WTC11 (cell line): ENCODE data around the gene SLC5A2. TPM values are rescaled to one million over a fixed set of nuclear protein-coding genes. Genes with fewer than 3 reads are reported as not detected.

Experiments used
- ATAC-seq: fragments of 200-7000 bp; cut with Tn5 transposase; 2 replicates; pipeline ENCODE4 v1.10.0; 2021; ENCODE audit warnings: mild to moderate bottlenecking, moderate library complexity
- CTCF ChIA-PET: fragments of 300-600 bp; sonication (Branson Sonifier 250); formaldehyde crosslinking; loops from one replicate; lab custom pipeline; 2021; ENCODE audit warnings: antibody characterized with exemption; lab: Charles Lee
- POLR2A ChIA-PET: fragments of 350-600 bp; sonication (Branson Sonifier 250); formaldehyde crosslinking; loops from one replicate; lab custom pipeline; 2021; ENCODE audit warnings: antibody characterized with exemption; lab: Charles Lee
- DNase-seq: peaks from one replicate; pipeline ENCODE4 v3.0.0; 2021; ENCODE audit warnings: low spot score
- H3K27ac Mint-ChIP-seq: 2 replicates; pipeline ENCODE4 v1.8.0; 2021; ENCODE audit warnings: mixed read lengths
- H3K27me3 Mint-ChIP-seq: 2 replicates; pipeline ENCODE4 v1.8.0; 2021; ENCODE audit warnings: low read depth, mild to moderate bottlenecking, moderate library complexity, mixed read lengths
- H3K36me3 Mint-ChIP-seq: 2 replicates; pipeline ENCODE4 v1.8.0; 2021; ENCODE audit warnings: mixed read lengths
- H3K4me1 Mint-ChIP-seq: 2 replicates; pipeline ENCODE4 v1.8.0; 2022; ENCODE audit warnings: mixed read lengths
- H3K4me3 Mint-ChIP-seq: 2 replicates; pipeline ENCODE4 v1.8.0; 2021; ENCODE audit warnings: mild to moderate bottlenecking, moderate library complexity, mixed read lengths
- H3K9me3 Mint-ChIP-seq: 2 replicates; pipeline ENCODE4 v1.8.0; 2021; ENCODE audit warnings: mixed read lengths
- EMX1 ChIP-seq: fragments of 250-450 bp; sonication (Bioruptor Pico); IDR thresholded peaks from 2 replicates; pipeline ENCODE4 v1.8.0; 2021; ENCODE audit warnings: mild to moderate bottlenecking
- JUN ChIP-seq: sonication (generic); formaldehyde crosslinking; IDR thresholded peaks from 2 replicates; pipeline ENCODE4 v1.8.0; 2023; ENCODE audit warnings: mild to moderate bottlenecking, missing genetic modification reagents
- KAT7 ChIP-seq: sonication (generic); formaldehyde crosslinking; IDR thresholded peaks from 2 replicates; pipeline ENCODE4 v1.8.1; 2023; ENCODE audit warnings: missing genetic modification reagents, mild to moderate bottlenecking, borderline replicate concordance
- MYBL2 ChIP-seq: sonication (generic); formaldehyde crosslinking; IDR thresholded peaks from 2 replicates; pipeline ENCODE4 v1.8.1; 2023; ENCODE audit warnings: mild to moderate bottlenecking, moderate library complexity, missing genetic modification reagents
- NFE2L1 ChIP-seq: sonication (generic); formaldehyde crosslinking; IDR thresholded peaks from 2 replicates; pipeline ENCODE4 v1.8.1; 2023; ENCODE audit warnings: missing genetic modification reagents
- NFYB ChIP-seq: sonication (generic); formaldehyde crosslinking; conservative IDR thresholded peaks from 2 replicates; pipeline ENCODE4 v1.8.0; 2022; ENCODE audit warnings: low read depth, missing genetic modification reagents
- NR2C2 ChIP-seq: sonication (generic); formaldehyde crosslinking; IDR thresholded peaks from 2 replicates; pipeline ENCODE4 v1.8.0; 2022; ENCODE audit warnings: mild to moderate bottlenecking, missing genetic modification reagents
- OVOL2 ChIP-seq: fragments of 250-450 bp; sonication (Bioruptor Pico); IDR thresholded peaks from 2 replicates; pipeline ENCODE4 v1.9.0; 2021; ENCODE audit warnings: mild to moderate bottlenecking, borderline replicate concordance
- RORB ChIP-seq: fragments of 250-450 bp; sonication (Bioruptor Pico); IDR thresholded peaks from 2 replicates; pipeline ENCODE4 v1.9.0; 2021; ENCODE audit warnings: mild to moderate bottlenecking
- TEAD1 ChIP-seq: sonication (generic); formaldehyde crosslinking; IDR thresholded peaks from 2 replicates; pipeline ENCODE4 v1.8.0; 2022; ENCODE audit warnings: mild to moderate bottlenecking, missing genetic modification reagents
- total RNA-seq: library from RNA; stranded (reverse); gene quantifications from 3 replicates; pipeline ENCODE4 v1.2.3, GENCODE V29; 2021
- TF ChIP-seq, protein P1 (sequence below): sonication (generic); formaldehyde crosslinking; IDR thresholded peaks from 2 replicates; pipeline ENCODE4 v1.8.0; 2022; ENCODE audit warnings: missing genetic modification reagents
- TF ChIP-seq, protein P2 (sequence below): fragments of 250-450 bp; sonication (Bioruptor Pico); IDR thresholded peaks from 2 replicates; pipeline ENCODE4 v2.1.2; 2022; ENCODE audit warnings: mild to moderate bottlenecking, moderate library complexity
- TF ChIP-seq, protein P3 (sequence below): sonication (generic); formaldehyde crosslinking; IDR thresholded peaks from 2 replicates; pipeline ENCODE4 v1.8.1; 2022; ENCODE audit warnings: missing genetic modification reagents, borderline replicate concordance
- TF ChIP-seq, protein P4 (sequence below): fragments of 250-450 bp; sonication (Bioruptor Pico); IDR thresholded peaks from 2 replicates; pipeline ENCODE4 v1.8.0; 2021; ENCODE audit warnings: mild to moderate bottlenecking
- TF ChIP-seq, protein P5 (sequence below): sonication (generic); formaldehyde crosslinking; IDR thresholded peaks from 2 replicates; pipeline ENCODE4 v1.8.0; 2022; ENCODE audit warnings: mild to moderate bottlenecking, missing genetic modification reagents
- TF ChIP-seq, protein P6 (sequence below): fragments of 250-450 bp; sonication (Bioruptor Pico); conservative IDR thresholded peaks from 2 replicates; pipeline ENCODE4 v1.9.0; 2021; ENCODE audit warnings: mild to moderate bottlenecking
- TF ChIP-seq, protein P7 (sequence below): fragments of 200-600 bp; IDR thresholded peaks from 2 replicates; pipeline ENCODE4 v1.8.0; 2022; ENCODE audit warnings: antibody characterized with exemption

The SLC5A2 gene
- total RNA-seq, 1 experiment from 2014 or later, result 0.83 TPM

DNA sequence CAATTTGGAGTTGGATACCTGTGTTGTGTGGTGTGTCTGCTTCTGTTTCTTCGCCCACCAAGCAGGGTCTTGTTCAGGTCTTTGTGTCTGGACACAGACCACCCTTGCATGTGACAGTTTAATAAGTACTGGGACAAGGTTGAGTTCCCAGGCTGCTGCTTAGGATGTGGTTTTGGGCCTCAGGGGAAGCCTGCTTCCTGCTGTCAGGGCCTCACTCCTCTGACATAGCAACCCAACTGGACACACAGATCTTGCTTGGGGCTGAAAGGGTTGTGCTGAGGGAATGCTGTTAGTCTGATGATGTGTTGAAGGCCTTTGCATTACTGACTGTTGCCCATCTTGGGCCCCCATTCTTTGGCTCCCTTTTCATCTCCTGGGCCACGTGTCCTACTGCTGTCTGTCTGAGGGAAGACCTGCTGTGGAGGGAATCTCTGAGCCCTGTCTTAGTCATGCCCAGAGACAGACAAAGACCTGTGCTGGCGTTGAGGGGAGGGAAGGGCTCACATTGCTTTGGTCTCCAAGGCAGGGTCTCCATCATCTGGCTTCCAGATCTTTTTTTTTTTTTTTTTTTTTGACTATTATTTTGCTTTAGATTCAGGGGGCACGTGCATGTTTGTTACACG lies 15.7 kb upstream of the SLC5A2 start:
- Mint-ChIP-seq H3K27ac (no peak overlapping the region), H3K4me1 (peaks cover 7% of the 10 kb centered on the region), H3K9me3 (no peaks in the 10 kb centered on the region), H3K4me3 (no peak overlapping the region), H3K27me3 (peaks cover 17% of the 10 kb centered on the region), H3K36me3 (peaks cover 15% of the 10 kb centered on the region; the same call in 1 of the 2 replicates)
- DNase-seq (no peak), ATAC-seq (no peak)
- ChIA-PET POLR2A (no interaction called here), CTCF (no interaction called here)
- TF ChIP-seq MYBL2, result no peak
- no peak for TF ChIP-seq RORB (CRISPR knock-in tag)
- TF ChIP-seq, protein P1, sequence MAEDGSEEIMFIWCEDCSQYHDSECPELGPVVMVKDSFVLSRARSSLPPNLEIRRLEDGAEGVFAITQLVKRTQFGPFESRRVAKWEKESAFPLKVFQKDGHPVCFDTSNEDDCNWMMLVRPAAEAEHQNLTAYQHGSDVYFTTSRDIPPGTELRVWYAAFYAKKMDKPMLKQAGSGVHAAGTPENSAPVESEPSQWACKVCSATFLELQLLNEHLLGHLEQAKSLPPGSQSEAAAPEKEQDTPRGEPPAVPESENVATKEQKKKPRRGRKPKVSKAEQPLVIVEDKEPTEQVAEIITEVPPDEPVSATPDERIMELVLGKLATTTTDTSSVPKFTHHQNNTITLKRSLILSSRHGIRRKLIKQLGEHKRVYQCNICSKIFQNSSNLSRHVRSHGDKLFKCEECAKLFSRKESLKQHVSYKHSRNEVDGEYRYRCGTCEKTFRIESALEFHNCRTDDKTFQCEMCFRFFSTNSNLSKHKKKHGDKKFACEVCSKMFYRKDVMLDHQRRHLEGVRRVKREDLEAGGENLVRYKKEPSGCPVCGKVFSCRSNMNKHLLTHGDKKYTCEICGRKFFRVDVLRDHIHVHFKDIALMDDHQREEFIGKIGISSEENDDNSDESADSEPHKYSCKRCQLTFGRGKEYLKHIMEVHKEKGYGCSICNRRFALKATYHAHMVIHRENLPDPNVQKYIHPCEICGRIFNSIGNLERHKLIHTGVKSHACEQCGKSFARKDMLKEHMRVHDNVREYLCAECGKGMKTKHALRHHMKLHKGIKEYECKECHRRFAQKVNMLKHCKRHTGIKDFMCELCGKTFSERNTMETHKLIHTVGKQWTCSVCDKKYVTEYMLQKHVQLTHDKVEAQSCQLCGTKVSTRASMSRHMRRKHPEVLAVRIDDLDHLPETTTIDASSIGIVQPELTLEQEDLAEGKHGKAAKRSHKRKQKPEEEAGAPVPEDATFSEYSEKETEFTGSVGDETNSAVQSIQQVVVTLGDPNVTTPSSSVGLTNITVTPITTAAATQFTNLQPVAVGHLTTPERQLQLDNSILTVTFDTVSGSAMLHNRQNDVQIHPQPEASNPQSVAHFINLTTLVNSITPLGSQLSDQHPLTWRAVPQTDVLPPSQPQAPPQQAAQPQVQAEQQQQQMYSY (CRISPR knock-in tag), result no peak
- TF ChIP-seq NFE2L1 (CRISPR knock-in tag), result no peak
- TF ChIP-seq, protein P2, sequence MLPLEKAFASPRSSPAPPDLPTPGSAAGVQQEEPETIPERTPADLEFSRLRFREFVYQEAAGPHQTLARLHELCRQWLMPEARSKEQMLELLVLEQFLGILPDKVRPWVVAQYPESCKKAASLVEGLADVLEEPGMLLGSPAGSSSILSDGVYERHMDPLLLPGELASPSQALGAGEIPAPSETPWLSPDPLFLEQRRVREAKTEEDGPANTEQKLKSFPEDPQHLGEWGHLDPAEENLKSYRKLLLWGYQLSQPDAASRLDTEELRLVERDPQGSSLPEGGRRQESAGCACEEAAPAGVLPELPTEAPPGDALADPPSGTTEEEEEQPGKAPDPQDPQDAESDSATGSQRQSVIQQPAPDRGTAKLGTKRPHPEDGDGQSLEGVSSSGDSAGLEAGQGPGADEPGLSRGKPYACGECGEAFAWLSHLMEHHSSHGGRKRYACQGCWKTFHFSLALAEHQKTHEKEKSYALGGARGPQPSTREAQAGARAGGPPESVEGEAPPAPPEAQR (CRISPR knock-in tag), result no peak
- no peak for TF ChIP-seq TEAD1 (CRISPR knock-in tag)
- no peak for TF ChIP-seq EMX1
- TF ChIP-seq KAT7 (CRISPR knock-in tag), result no peak
- no peak for TF ChIP-seq JUN (CRISPR knock-in tag)
- TF ChIP-seq NFYB, result no peak
- TF ChIP-seq, protein P3, sequence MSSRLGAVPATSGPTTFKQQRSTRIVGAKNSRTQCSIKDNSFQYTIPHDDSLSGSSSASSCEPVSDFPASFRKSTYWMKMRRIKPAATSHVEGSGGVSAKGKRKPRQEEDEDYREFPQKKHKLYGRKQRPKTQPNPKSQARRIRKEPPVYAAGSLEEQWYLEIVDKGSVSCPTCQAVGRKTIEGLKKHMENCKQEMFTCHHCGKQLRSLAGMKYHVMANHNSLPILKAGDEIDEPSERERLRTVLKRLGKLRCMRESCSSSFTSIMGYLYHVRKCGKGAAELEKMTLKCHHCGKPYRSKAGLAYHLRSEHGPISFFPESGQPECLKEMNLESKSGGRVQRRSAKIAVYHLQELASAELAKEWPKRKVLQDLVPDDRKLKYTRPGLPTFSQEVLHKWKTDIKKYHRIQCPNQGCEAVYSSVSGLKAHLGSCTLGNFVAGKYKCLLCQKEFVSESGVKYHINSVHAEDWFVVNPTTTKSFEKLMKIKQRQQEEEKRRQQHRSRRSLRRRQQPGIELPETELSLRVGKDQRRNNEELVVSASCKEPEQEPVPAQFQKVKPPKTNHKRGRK (CRISPR knock-in tag), result no peak
- TF ChIP-seq, protein P4, sequence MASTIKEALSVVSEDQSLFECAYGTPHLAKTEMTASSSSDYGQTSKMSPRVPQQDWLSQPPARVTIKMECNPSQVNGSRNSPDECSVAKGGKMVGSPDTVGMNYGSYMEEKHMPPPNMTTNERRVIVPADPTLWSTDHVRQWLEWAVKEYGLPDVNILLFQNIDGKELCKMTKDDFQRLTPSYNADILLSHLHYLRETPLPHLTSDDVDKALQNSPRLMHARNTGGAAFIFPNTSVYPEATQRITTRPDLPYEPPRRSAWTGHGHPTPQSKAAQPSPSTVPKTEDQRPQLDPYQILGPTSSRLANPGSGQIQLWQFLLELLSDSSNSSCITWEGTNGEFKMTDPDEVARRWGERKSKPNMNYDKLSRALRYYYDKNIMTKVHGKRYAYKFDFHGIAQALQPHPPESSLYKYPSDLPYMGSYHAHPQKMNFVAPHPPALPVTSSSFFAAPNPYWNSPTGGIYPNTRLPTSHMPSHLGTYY (CRISPR knock-in tag), result no peak
- TF ChIP-seq, protein P5, sequence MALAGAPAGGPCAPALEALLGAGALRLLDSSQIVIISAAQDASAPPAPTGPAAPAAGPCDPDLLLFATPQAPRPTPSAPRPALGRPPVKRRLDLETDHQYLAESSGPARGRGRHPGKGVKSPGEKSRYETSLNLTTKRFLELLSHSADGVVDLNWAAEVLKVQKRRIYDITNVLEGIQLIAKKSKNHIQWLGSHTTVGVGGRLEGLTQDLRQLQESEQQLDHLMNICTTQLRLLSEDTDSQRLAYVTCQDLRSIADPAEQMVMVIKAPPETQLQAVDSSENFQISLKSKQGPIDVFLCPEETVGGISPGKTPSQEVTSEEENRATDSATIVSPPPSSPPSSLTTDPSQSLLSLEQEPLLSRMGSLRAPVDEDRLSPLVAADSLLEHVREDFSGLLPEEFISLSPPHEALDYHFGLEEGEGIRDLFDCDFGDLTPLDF (CRISPR knock-in tag), result no peak
- TF ChIP-seq, protein P6, sequence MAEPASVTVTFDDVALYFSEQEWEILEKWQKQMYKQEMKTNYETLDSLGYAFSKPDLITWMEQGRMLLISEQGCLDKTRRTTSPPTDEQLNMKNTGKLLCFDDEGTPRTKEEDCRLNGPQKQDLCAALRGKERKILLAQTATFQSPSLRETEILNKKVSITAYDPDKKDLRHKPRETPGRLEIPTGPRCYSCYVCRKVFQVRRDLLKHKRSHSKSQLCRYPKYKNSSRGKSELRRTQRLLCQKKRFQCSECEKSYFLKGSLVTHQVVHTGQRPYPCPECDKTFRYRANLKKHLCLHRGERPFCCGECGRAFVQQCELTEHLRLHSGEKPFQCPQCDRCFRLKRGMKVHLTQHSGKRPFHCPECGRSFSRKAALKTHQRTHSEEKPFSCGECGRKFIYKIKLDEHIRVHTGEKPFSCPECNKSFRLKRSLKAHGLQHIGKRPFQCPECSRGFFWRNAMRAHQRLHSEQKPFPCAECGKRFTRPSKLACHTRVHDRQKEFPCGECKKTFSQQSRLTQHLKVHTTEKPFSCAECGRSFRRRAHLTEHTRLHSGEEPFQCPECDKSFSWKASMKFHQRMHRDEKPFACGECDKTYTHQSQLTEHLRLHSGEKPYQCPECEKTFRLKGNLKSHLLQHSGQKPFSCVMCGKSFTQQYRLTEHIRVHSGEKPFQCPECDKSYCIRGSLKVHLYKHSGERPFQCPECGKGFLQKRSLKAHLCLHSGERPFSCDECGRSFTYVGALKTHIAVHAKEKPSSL (CRISPR knock-in tag), result no peak
- no peak for TF ChIP-seq OVOL2 (CRISPR knock-in tag)
- TF ChIP-seq, protein P7, sequence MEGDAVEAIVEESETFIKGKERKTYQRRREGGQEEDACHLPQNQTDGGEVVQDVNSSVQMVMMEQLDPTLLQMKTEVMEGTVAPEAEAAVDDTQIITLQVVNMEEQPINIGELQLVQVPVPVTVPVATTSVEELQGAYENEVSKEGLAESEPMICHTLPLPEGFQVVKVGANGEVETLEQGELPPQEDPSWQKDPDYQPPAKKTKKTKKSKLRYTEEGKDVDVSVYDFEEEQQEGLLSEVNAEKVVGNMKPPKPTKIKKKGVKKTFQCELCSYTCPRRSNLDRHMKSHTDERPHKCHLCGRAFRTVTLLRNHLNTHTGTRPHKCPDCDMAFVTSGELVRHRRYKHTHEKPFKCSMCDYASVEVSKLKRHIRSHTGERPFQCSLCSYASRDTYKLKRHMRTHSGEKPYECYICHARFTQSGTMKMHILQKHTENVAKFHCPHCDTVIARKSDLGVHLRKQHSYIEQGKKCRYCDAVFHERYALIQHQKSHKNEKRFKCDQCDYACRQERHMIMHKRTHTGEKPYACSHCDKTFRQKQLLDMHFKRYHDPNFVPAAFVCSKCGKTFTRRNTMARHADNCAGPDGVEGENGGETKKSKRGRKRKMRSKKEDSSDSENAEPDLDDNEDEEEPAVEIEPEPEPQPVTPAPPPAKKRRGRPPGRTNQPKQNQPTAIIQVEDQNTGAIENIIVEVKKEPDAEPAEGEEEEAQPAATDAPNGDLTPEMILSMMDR, result no peak
- no peak for TF ChIP-seq NR2C2 (CRISPR knock-in tag)
